Breast epithelium (tissue), 4 donors: ENCODE measurements around the gene CPA4. TPM values are rescaled to one million over a fixed set of nuclear protein-coding genes. Genes with fewer than 3 reads are reported as not detected.

Experiments used
- DNase-seq, 2 donors: peaks; one replicate each; pipeline ENCODE4 v3.0.0-alpha.2; 2019; ENCODE audit warnings: low spot score in 2 of 2
- H3K27ac ChIP-seq, 2 donors: fragments of 200-600 bp; sonication (generic) in 1 of 2; one replicate each; pipeline ENCODE4 v1.5.1; 2016 to 2019; ENCODE audit warnings: mild to moderate bottlenecking in 1 of 2
- H3K27me3 ChIP-seq, 2 donors: fragments of 200-600 bp; sonication (generic) in 1 of 2; one replicate each; pipeline versions ENCODE4 v1.5.1 to v1.6.0; 2017 to 2019; ENCODE audit warnings: control low read depth in 1 of 2, mild to moderate bottlenecking in 1 of 2
- H3K36me3 ChIP-seq: fragments of 200-600 bp; one replicate; pipeline ENCODE4 v1.5.1; 2019
- H3K4me1 ChIP-seq, 2 donors: fragments of 200-600 bp; sonication (generic); one replicate each; pipeline ENCODE4 v1.5.1; 2016 to 2019; ENCODE audit warnings: control low read depth in 1 of 2
- H3K4me3 ChIP-seq, 3 donors: fragments of 200-600 bp; sonication (generic); 1 replicate in 2 of 3; 2 replicates in 1 of 3; pipeline ENCODE4 v1.5.1; 2016 to 2019; ENCODE audit warnings: mild to moderate bottlenecking in 3 of 3, moderate library complexity in 2 of 3
- H3K9me3 ChIP-seq, 2 donors: fragments of 200-600 bp; sonication (generic) in 1 of 2; one replicate each; pipeline ENCODE4 v1.5.1; 2016 to 2019; ENCODE audit warnings: control low read depth in 1 of 2
- CTCF ChIP-seq, 3 donors: fragments of 450-650 bp; IDR thresholded peaks; one replicate each; pipeline ENCODE4 v1.5.1; 2016 to 2017; ENCODE audit warnings: antibody characterized with exemption in 3 of 3, mild to moderate bottlenecking in 3 of 3, moderate library complexity in 3 of 3
- POLR2A ChIP-seq: fragments of 450-650 bp; IDR thresholded peaks from one replicate; pipeline ENCODE4 v1.6.1; 2016; ENCODE audit warnings: antibody characterized with exemption, mild to moderate bottlenecking, moderate library complexity
- POLR2AphosphoS5 ChIP-seq, 3 donors: sonication (generic); formaldehyde crosslinking; IDR thresholded peaks; one replicate each; pipeline ENCODE4 v1.6.1; 2017; ENCODE audit warnings: antibody characterized with exemption in 3 of 3
- intact Hi-C: fragments of 100-400 bp; cut with DNase I; formaldehyde crosslinking; loops from one replicate; pipeline ENCODE4 v1.15.1; 2023; ENCODE audit warnings: low total_unique reads
- total RNA-seq, 3 donors: library from RNA; depleted of rRNA; stranded (reverse); fragments of >200 nt; gene quantifications; one replicate each; pipeline ENCODE4 v1.1.0, GENCODE V29; 2016

CPA4 gene
- total RNA-seq, 3 donors from 2014 or later, result 0.98 to 2.0 TPM; not detected in 1

- no peaks in the 10 kb centered on the region for H3K36me3 ChIP-seq
- TF ChIP-seq CTCF (IDR thresholded peaks at IDR 0.05), result no peak
- TF ChIP-seq POLR2A, result no peak
- TF ChIP-seq POLR2AphosphoS5 (IDR thresholded peaks at IDR 0.05), result no peak
- H3K9me3 ChIP-seq, result no peaks in the 10 kb centered on the region
- no peak overlapping the region for H3K4me3 ChIP-seq
- no peak overlapping the region for H3K27ac ChIP-seq
- intact Hi-C loops, result no loop called here
- DNase-seq, result no peak
- no peaks in the 10 kb centered on the region for H3K4me1 ChIP-seq
- no peaks in the 10 kb centered on the region for H3K27me3 ChIP-seq
Observed at GRCh38 chr7:130302649-130303048, 9.7 kb downstream of the CPA4 start.

- H3K27ac ChIP-seq, result no peak overlapping the region
- intact Hi-C loops, result no loop called here
- TF ChIP-seq CTCF (IDR thresholded peaks at IDR 0.05) (no peak), POLR2A (no peak), POLR2AphosphoS5 (IDR thresholded peaks at IDR 0.05) (no peak)
- no peak for DNase-seq
- no peaks in the 10 kb centered on the region for H3K4me1 ChIP-seq
- no peaks in the 10 kb centered on the region for H3K27me3 ChIP-seq
- H3K36me3 ChIP-seq, result no peaks in the 10 kb centered on the region
- no peaks in the 10 kb centered on the region for H3K9me3 ChIP-seq
- no peak overlapping the region for H3K4me3 ChIP-seq
Observed at GRCh38 chr7:130303127-130303526, 10.2 kb downstream of the CPA4 start.

GRCh38 chr7:130303551-130303950 is 10.6 kb downstream of the CPA4 start:
- H3K36me3 ChIP-seq, result no peaks in the 10 kb centered on the region
- TF ChIP-seq POLR2AphosphoS5 (IDR thresholded peaks at IDR 0.05), result no peak
- DNase-seq, result no peak
- no peak overlapping the region for H3K27ac ChIP-seq
- H3K4me1 ChIP-seq, result no peaks in the 10 kb centered on the region
- intact Hi-C loops, result no loop called here
- H3K9me3 ChIP-seq, result no peaks in the 10 kb centered on the region
- no peak overlapping the region for H3K4me3 ChIP-seq
- H3K27me3 ChIP-seq, result no peaks in the 10 kb centered on the region

- H3K27ac ChIP-seq, result no peak overlapping the region
- no peaks in the 10 kb centered on the region for H3K36me3 ChIP-seq
- no peak overlapping the region for H3K4me3 ChIP-seq
- no peak for DNase-seq
- TF ChIP-seq POLR2AphosphoS5 (IDR thresholded peaks at IDR 0.05) (no peak), CTCF (IDR thresholded peaks at IDR 0.05) (no peak), POLR2A (no peak)
- no peaks in the 10 kb centered on the region for H3K4me1 ChIP-seq
- no peaks in the 10 kb centered on the region for H3K9me3 ChIP-seq
- intact Hi-C loops, result no loop called here
- H3K27me3 ChIP-seq, result no peaks in the 10 kb centered on the region
Observed at GRCh38 chr7:130303982-130304381, 11.0 kb downstream of the CPA4 start.

- Histone ChIP-seq H3K4me1 (no peaks in the 10 kb centered on the region), H3K9me3 (no peaks in the 10 kb centered on the region), H3K27me3 (no peaks in the 10 kb centered on the region), H3K27ac (no peak overlapping the region), H3K36me3 (no peaks in the 10 kb centered on the region), H3K4me3 (no peak overlapping the region)
- no peak for DNase-seq
- intact Hi-C loops, result no loop called here
- TF ChIP-seq POLR2A (no peak), POLR2AphosphoS5 (IDR thresholded peaks at IDR 0.05) (no peak), CTCF (IDR thresholded peaks at IDR 0.05) (no peak)
Observed at GRCh38 chr7:130304878-130305277, 11.9 kb downstream of the CPA4 start.
